WTC11 (cell line): ENCODE measurements around the gene SPATA18. TPM values are rescaled to one million over a fixed set of nuclear protein-coding genes. Genes with fewer than 3 reads are reported as not detected.
A peak's percentile ranks its signal among the peaks of the same experiment; 100 is the strongest.

ENCODE experiments used
- ATAC-seq: fragments of 200-7000 bp; cut with Tn5 transposase; 2 replicates; pipeline ENCODE4 v1.10.0; 2021; ENCODE audit warnings: mild to moderate bottlenecking, moderate library complexity
- CTCF ChIA-PET: fragments of 300-600 bp; sonication (Branson Sonifier 250); formaldehyde crosslinking; loops from one replicate; lab custom pipeline; 2021; ENCODE audit warnings: antibody characterized with exemption; lab: Charles Lee
- POLR2A ChIA-PET: fragments of 350-600 bp; sonication (Branson Sonifier 250); formaldehyde crosslinking; loops from one replicate; lab custom pipeline; 2021; ENCODE audit warnings: antibody characterized with exemption; lab: Charles Lee
- DNase-seq: peaks from one replicate; pipeline ENCODE4 v3.0.0; 2021; ENCODE audit warnings: low spot score
- H3K27ac Mint-ChIP-seq: 2 replicates; pipeline ENCODE4 v1.8.0; 2021; ENCODE audit warnings: mixed read lengths
- H3K27me3 Mint-ChIP-seq: 2 replicates; pipeline ENCODE4 v1.8.0; 2021; ENCODE audit warnings: low read depth, mild to moderate bottlenecking, moderate library complexity, mixed read lengths
- H3K36me3 Mint-ChIP-seq: 2 replicates; pipeline ENCODE4 v1.8.0; 2021; ENCODE audit warnings: mixed read lengths
- H3K4me1 Mint-ChIP-seq: 2 replicates; pipeline ENCODE4 v1.8.0; 2022; ENCODE audit warnings: mixed read lengths
- H3K4me3 Mint-ChIP-seq: 2 replicates; pipeline ENCODE4 v1.8.0; 2021; ENCODE audit warnings: mild to moderate bottlenecking, moderate library complexity, mixed read lengths
- H3K9me3 Mint-ChIP-seq: 2 replicates; pipeline ENCODE4 v1.8.0; 2021; ENCODE audit warnings: mixed read lengths
- ARID4B ChIP-seq: sonication (generic); formaldehyde crosslinking; IDR thresholded peaks from 2 replicates; pipeline ENCODE4 v1.8.0; 2023; ENCODE audit warnings: missing genetic modification reagents, mild to moderate bottlenecking, borderline replicate concordance
- ATF2 ChIP-seq: sonication (generic); formaldehyde crosslinking; IDR thresholded peaks from 2 replicates; pipeline ENCODE4 v1.8.1; 2022; ENCODE audit warnings: low read depth, missing genetic modification reagents, borderline replicate concordance
- ELF4 ChIP-seq: sonication (generic); formaldehyde crosslinking; IDR thresholded peaks from 2 replicates; pipeline ENCODE4 v1.8.1; 2022; ENCODE audit warnings: low read depth, mild to moderate bottlenecking, moderate library complexity, missing genetic modification reagents
- GABPB1 ChIP-seq: sonication (generic); formaldehyde crosslinking; IDR thresholded peaks from 2 replicates; pipeline ENCODE4 v1.8.1; 2023; ENCODE audit warnings: mild to moderate bottlenecking, missing genetic modification reagents
- HMGA2 ChIP-seq: fragments of 250-450 bp; sonication (Bioruptor Pico); IDR thresholded peaks from 2 replicates; pipeline ENCODE4 v1.4.0; 2021; ENCODE audit warnings: mild to moderate bottlenecking, moderate library complexity
- MAX ChIP-seq: sonication (generic); formaldehyde crosslinking; IDR thresholded peaks from 2 replicates; pipeline ENCODE4 v1.8.0; 2022; ENCODE audit warnings: mild to moderate bottlenecking, missing genetic modification reagents
- MYBL2 ChIP-seq: sonication (generic); formaldehyde crosslinking; IDR thresholded peaks from 2 replicates; pipeline ENCODE4 v1.8.1; 2023; ENCODE audit warnings: mild to moderate bottlenecking, moderate library complexity, missing genetic modification reagents
- NFYB ChIP-seq: sonication (generic); formaldehyde crosslinking; conservative IDR thresholded peaks from 2 replicates; pipeline ENCODE4 v1.8.0; 2022; ENCODE audit warnings: low read depth, missing genetic modification reagents
- NR1H2 ChIP-seq: sonication (generic); formaldehyde crosslinking; IDR thresholded peaks from 2 replicates; pipeline ENCODE4 v1.9.0; 2021; ENCODE audit warnings: mild to moderate bottlenecking, moderate library complexity, missing genetic modification reagents
- PRDM15 ChIP-seq: sonication (generic); formaldehyde crosslinking; IDR thresholded peaks from 2 replicates; pipeline ENCODE4 v1.8.0; 2022; ENCODE audit warnings: missing genetic modification reagents
- RELA ChIP-seq: sonication (generic); formaldehyde crosslinking; IDR thresholded peaks from 2 replicates; pipeline ENCODE4 v1.8.1; 2022; ENCODE audit warnings: missing genetic modification reagents, mild to moderate bottlenecking, borderline replicate concordance
- STAT6 ChIP-seq: sonication (generic); formaldehyde crosslinking; conservative IDR thresholded peaks from 2 replicates; pipeline ENCODE4 v1.8.1; 2023; ENCODE audit warnings: mild to moderate bottlenecking, low read depth, missing genetic modification reagents, moderate library complexity
- TCF7 ChIP-seq: sonication (generic); formaldehyde crosslinking; IDR thresholded peaks from 2 replicates; pipeline ENCODE4 v1.8.0; 2022; ENCODE audit warnings: mild to moderate bottlenecking, low read depth, missing genetic modification reagents, moderate library complexity
- ZBTB21 ChIP-seq: sonication (generic); formaldehyde crosslinking; IDR thresholded peaks from 2 replicates; pipeline ENCODE4 v1.8.1; 2023; ENCODE audit warnings: mild to moderate bottlenecking, missing genetic modification reagents, borderline replicate concordance
- ZNF219 ChIP-seq: sonication (generic); formaldehyde crosslinking; IDR thresholded peaks from 2 replicates; pipeline ENCODE4 v1.8.0; 2023; ENCODE audit warnings: missing genetic modification reagents, mild to moderate bottlenecking, borderline replicate concordance
- ZNF232 ChIP-seq: sonication (generic); formaldehyde crosslinking; IDR thresholded peaks from 2 replicates; pipeline ENCODE4 v1.8.0; 2022; ENCODE audit warnings: mild to moderate bottlenecking, missing genetic modification reagents
- ZNF416 ChIP-seq: fragments of 250-450 bp; sonication (Bioruptor Pico); IDR thresholded peaks from 2 replicates; pipeline ENCODE4 v1.9.0; 2021; ENCODE audit warnings: mild to moderate bottlenecking, inconsistent platforms
- ZNF423 ChIP-seq: fragments of 250-450 bp; sonication (Bioruptor Pico); IDR thresholded peaks from 2 replicates; pipeline ENCODE4 v2.1.2; 2022; ENCODE audit warnings: mild to moderate bottlenecking, moderate library complexity
- total RNA-seq: library from RNA; stranded (reverse); gene quantifications from 3 replicates; pipeline ENCODE4 v1.2.3, GENCODE V29; 2021

The SPATA18 gene
- total RNA-seq, 1 experiment from 2014 or later: 6.6 TPM

GRCh38 chr4:52035190-52035589 is 15.9 kb upstream of the SPATA18 start:
- no peak for TF ChIP-seq ZNF423
- TF ChIP-seq HMGA2 (CRISPR knock-in tag): no peak
- no peak for TF ChIP-seq ELF4 (CRISPR knock-in tag)
- TF ChIP-seq ZNF219 (CRISPR knock-in tag): no peak
- no peak for TF ChIP-seq GABPB1 (CRISPR knock-in tag)
- TF ChIP-seq PRDM15: no peak
- no peak for TF ChIP-seq NFYB
- TF ChIP-seq, all 79 proteins: peak for 0
- H3K27ac Mint-ChIP-seq: no peak overlapping the region
- no peaks in the 10 kb centered on the region for H3K9me3 Mint-ChIP-seq
- DNase-seq: no peak
- ChIA-PET CTCF (no interaction called here), POLR2A (no interaction called here)
- H3K4me3 Mint-ChIP-seq: no peak overlapping the region
- H3K4me1 Mint-ChIP-seq: peaks cover 26% of the 10 kb centered on the region
- no peak for ATAC-seq
- H3K27me3 Mint-ChIP-seq: peaks cover 17% of the 10 kb centered on the region
- peaks cover 14% of the 10 kb centered on the region for H3K36me3 Mint-ChIP-seq

- Mint-ChIP-seq H3K4me3 (peak overlapping the region; percentile 79), H3K9me3 (no peaks in the 10 kb centered on the region), H3K27ac (peak overlapping the region; percentile 37; the same call in 1 of the 2 replicates), H3K36me3 (peaks cover 3% of the 10 kb centered on the region; the same call in 1 of the 2 replicates), H3K4me1 (peaks cover 26% of the 10 kb centered on the region), H3K27me3 (peaks cover 32% of the 10 kb centered on the region)
- POLR2A ChIA-PET: interaction anchor here (1.5 kb wide), 1 partner anchor 194 kb away, joined by 4 read pairs; the partner anchor contains the start of gene DCUN1D4
- no peak for ATAC-seq
- TF ChIP-seq ARID4B (CRISPR knock-in tag): no peak
- CTCF ChIA-PET: interaction anchor here (1.3 to 1.4 kb wide), 2 partner anchors 16 to 152 kb away, joined by 3 to 4 read pairs; no protein-coding TSS in a partner anchor
- no peak for DNase-seq
These were observed 14.1 kb upstream of the SPATA18 start for GRCh38 chr4:52036886-52037530.

- Mint-ChIP-seq H3K27ac (peak overlapping the region; percentile 37; the same call in 1 of the 2 replicates), H3K4me1 (peaks cover 26% of the 10 kb centered on the region), H3K4me3 (peak overlapping the region; percentile 79), H3K9me3 (no peaks in the 10 kb centered on the region), H3K27me3 (peaks cover 34% of the 10 kb centered on the region), H3K36me3 (no peaks in the 10 kb centered on the region)
- ATAC-seq (peak; percentile 92), DNase-seq (peak; percentile 64)
- ChIA-PET CTCF (interaction anchor here (0.8 to 1.4 kb wide), 3 partner anchors 9 to 152 kb away, joined by 3 to 4 read pairs (median 3); no protein-coding TSS in a partner anchor), POLR2A (interaction anchor here (1.0 to 1.5 kb wide), 2 partner anchors 14 to 195 kb away, joined by 4 read pairs; partner anchors contain the start of gene DCUN1D4)
- TF ChIP-seq ZNF219 (CRISPR knock-in tag) (no peak), MYBL2 (CRISPR knock-in tag) (no peak), GABPB1 (CRISPR knock-in tag) (no peak), NR1H2 (CRISPR knock-in tag) (no peak), ELF4 (CRISPR knock-in tag) (no peak), ZNF232 (no peak), ATF2 (CRISPR knock-in tag) (no peak), TCF7 (no peak), RELA (CRISPR knock-in tag) (no peak), STAT6 (CRISPR knock-in tag) (no peak), ZBTB21 (CRISPR knock-in tag) (no peak), ZNF416 (no peak), MAX (CRISPR knock-in tag) (no peak)
These were observed 13.4 kb upstream of the SPATA18 start for GRCh38 chr4:52037689-52038102.
